ENCODE data around the gene TUBAL3. TPM values are rescaled to one million over a fixed set of nuclear protein-coding genes. Genes with fewer than 3 reads are reported as not detected.

Gene TUBAL3
- total RNA-seq, 4 donors from 2014 or later, result 0.40 to 78.1 (median 49.0) TPM

- H3K4me1 ChIP-seq, result peaks cover 0 to 9% (median 3%) of the 10 kb centered on the region in 4 donors
- H3K9me3 ChIP-seq, result no peaks in the 10 kb centered on the region
- in situ Hi-C loops (cut with MboI; ENCODE audit: low pct_ligation_motif_present in 1 of 4, low pct_unique_long_range_greater_than_20kb in 1 of 4, low sequenced_read_pairs in 3 of 4) (no loop called here), intact Hi-C loops (cut with DNase I; ENCODE audit: low total_unique reads) (no loop called here)
- no peak for DNase-seq
- H3K4me3 ChIP-seq, result no peak overlapping the region
- WGBS, 2 donors (ENCODE audit: low coverage in 1 of 2), result 71 to 90% methylated on average over 1 of the region's 1 CpG
- H3K27ac ChIP-seq, result no peak overlapping the region
- H3K27me3 ChIP-seq, result peaks cover 17% of the 10 kb centered on the region
- TF ChIP-seq EP300 (IDR thresholded peaks at IDR 0.05; ENCODE audit: low read depth) (no peak), CTCF (IDR thresholded peaks at IDR 0.05) (no peak), POLR2A (IDR thresholded peaks at IDR 0.05) (no peak), POLR2AphosphoS5 (IDR thresholded peaks at IDR 0.05) (no peak)
- H3K36me3 ChIP-seq, result no peaks in the 10 kb centered on the region
Observed at GRCh38 chr10:5406918-5407317, 2.3 kb upstream of the TUBAL3 start.

- no peak for TF ChIP-seq EP300 (IDR thresholded peaks at IDR 0.05; ENCODE audit: low read depth)
- TF ChIP-seq POLR2AphosphoS5 (IDR thresholded peaks at IDR 0.05), result peak in 1 of 3 donors; percentile 21
Observed at GRCh38 chr10:5402798-5403197, 1.8 kb downstream of the TUBAL3 start.

DNA sequence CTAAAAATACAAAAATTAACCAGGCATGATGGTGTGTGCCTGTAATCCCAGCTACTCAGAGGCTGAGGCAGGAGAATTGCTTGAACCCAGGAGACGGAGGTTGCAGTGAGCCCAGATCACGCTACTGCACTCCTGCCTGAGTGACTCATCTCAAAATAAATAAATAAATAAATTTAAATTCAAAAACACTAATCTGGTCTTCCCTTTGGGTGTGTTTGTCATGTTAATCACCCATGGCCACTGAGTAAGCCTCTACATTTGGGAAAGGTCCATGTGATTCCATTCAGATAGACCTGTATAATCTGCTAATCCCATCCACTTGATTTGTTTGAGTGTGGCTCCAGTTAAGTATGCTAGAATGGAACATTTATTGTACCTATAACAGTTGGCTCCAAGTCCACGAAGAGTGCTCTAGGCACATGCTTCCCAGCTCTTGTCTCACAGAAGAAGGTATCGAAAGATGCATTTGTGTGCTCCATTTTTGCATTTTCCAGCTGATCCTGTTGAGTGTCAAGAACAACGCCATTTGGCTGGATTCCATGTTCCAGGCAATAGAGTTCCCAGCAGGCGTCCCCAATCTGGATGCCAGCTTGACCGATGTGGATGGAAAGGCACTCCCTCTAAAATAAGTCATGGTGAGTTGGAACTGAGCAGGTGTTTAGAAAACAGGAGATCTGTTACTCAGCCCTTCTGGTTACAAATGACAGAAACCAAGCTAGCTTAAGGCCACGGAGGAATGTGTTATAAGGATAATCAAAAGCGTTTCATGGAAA is 4.0 kb downstream of the TUBAL3 start:
- TF ChIP-seq EP300 (IDR thresholded peaks at IDR 0.05; ENCODE audit: low read depth), result no peak
- TF ChIP-seq POLR2A (IDR thresholded peaks at IDR 0.05), result no peak
- no peak for TF ChIP-seq POLR2AphosphoS5 (IDR thresholded peaks at IDR 0.05)
- TF ChIP-seq CTCF (IDR thresholded peaks at IDR 0.05), result no peak
- no peak for DNase-seq
- intact Hi-C loops (cut with DNase I; ENCODE audit: low total_unique reads), result no loop called here
- no peaks in the 10 kb centered on the region for H3K9me3 ChIP-seq
- H3K27me3 ChIP-seq, result no peaks in the 10 kb centered on the region
- peaks cover 0 to 7% (median 2%) of the 10 kb centered on the region in 4 donors for H3K4me1 ChIP-seq
- in situ Hi-C loops (cut with MboI; ENCODE audit: low pct_ligation_motif_present in 1 of 4, low pct_unique_long_range_greater_than_20kb in 1 of 4, low sequenced_read_pairs in 3 of 4), result no loop called here
- WGBS, 2 donors (ENCODE audit: low coverage in 1 of 2), result 87 to 92% methylated on average over 4 to 9 of the region's 9 CpGs
- no peak overlapping the region for H3K4me3 ChIP-seq
- H3K36me3 ChIP-seq, result no peaks in the 10 kb centered on the region
- no peak overlapping the region for H3K27ac ChIP-seq

More at GRCh38 chr10:5402798-5403197, 1.8 kb downstream of the TUBAL3 start:
- intact Hi-C loops (cut with DNase I; ENCODE audit: low total_unique reads) (no loop called here), in situ Hi-C loops (cut with MboI; ENCODE audit: low pct_ligation_motif_present in 1 of 4, low pct_unique_long_range_greater_than_20kb in 1 of 4, low sequenced_read_pairs in 3 of 4) (no loop called here)
- no peaks in the 10 kb centered on the region for H3K9me3 ChIP-seq
- H3K27me3 ChIP-seq, result no peaks in the 10 kb centered on the region
- no peaks in the 10 kb centered on the region for H3K36me3 ChIP-seq
- DNase-seq, result peak; percentile 46
- peak overlapping the region in 1 of 4 donors; percentile 37 for H3K4me3 ChIP-seq
- H3K27ac ChIP-seq, result peak overlapping the region in 3 of 4 donors; percentile 21 to 31 (median 26)
- H3K4me1 ChIP-seq, result peaks cover 0 to 7% (median 2%) of the 10 kb centered on the region in 4 donors
- WGBS, 2 donors (ENCODE audit: low coverage in 1 of 2), result 40 to 80% methylated on average over 1 to 3 of the region's 3 CpGs

GRCh38 chr10:5399332-5399731 is 5.3 kb downstream of the TUBAL3 start:
- in situ Hi-C loops (cut with MboI; ENCODE audit: low pct_ligation_motif_present in 1 of 4, low pct_unique_long_range_greater_than_20kb in 1 of 4, low sequenced_read_pairs in 3 of 4), result loop anchor here in 1 of 4 donors (25.0 kb wide), 1 partner anchor 562 kb away; the partner anchor contains the start of gene AKR1E2
- Histone ChIP-seq H3K9me3 (no peaks in the 10 kb centered on the region), H3K27me3 (no peaks in the 10 kb centered on the region), H3K4me1 (peaks cover 0 to 3% (median 0%) of the 10 kb centered on the region in 4 donors), H3K27ac (no peak overlapping the region), H3K4me3 (no peak overlapping the region), H3K36me3 (no peaks in the 10 kb centered on the region)
- DNase-seq, result no peak
- TF ChIP-seq POLR2A (IDR thresholded peaks at IDR 0.05) (no peak), EP300 (IDR thresholded peaks at IDR 0.05; ENCODE audit: low read depth) (no peak), POLR2AphosphoS5 (IDR thresholded peaks at IDR 0.05) (no peak), CTCF (IDR thresholded peaks at IDR 0.05) (no peak)
- intact Hi-C loops (cut with DNase I; ENCODE audit: low total_unique reads), result no loop called here
- 73 to 86% methylated on average over 4 to 6 of the region's 6 CpGs for WGBS, 2 donors (ENCODE audit: low coverage in 1 of 2)
